ENCODE measurements around the gene GTF2H2C.
"Not testable (repeated sequence)": the region's sequence is repeated elsewhere in the genome, so short reads cannot be mapped to it uniquely, and the experiment has no call there.

- TF ChIP-seq POLR2A (IDR thresholded peaks at IDR 0.05; ENCODE audit: low read depth, low read length); TAF1 (IDR thresholded peaks at IDR 0.05; ENCODE audit: borderline replicate concordance, low read depth, low read length): not testable (repeated sequence)
Measured at GRCh38 chr5:69608861-69609496, 49.0 kb downstream of the GTF2H2C start.
